Measurements from ENCODE around the gene GALNT9. TPM values are rescaled to one million over a fixed set of nuclear protein-coding genes. Genes with fewer than 3 reads are reported as not detected.

The GALNT9 gene
- total and polyA plus RNA-seq, 3 experiments from 2014 or later, result 0.18 TPM; not detected in 2

GRCh38 chr12:132316497-132317232 lies 12.7 kb downstream of the GALNT9 start:
- Mint-ChIP-seq H3K36me3 (peaks cover 0 to 1% (median 0%) of the 10 kb centered on the region in 3 donors), H3K27ac (no peak overlapping the region), H3K9me3 (peaks cover 0 to 6% (median 5%) of the 10 kb centered on the region in 5 donors), H3K4me3 (no peak overlapping the region), H3K4me1 (no peaks in the 10 kb centered on the region), H3K27me3 (peaks cover 2 to 14% of the 10 kb centered on the region in 2 donors)
- no peak overlapping the region for H3K27ac ChIP-seq (ENCODE audit: low read depth, low read length)
- CTCF ChIA-PET, result no interaction called here
- no peak overlapping the region for H3K4me3 ChIP-seq (ENCODE audit: low read length)
- DNase-seq, result no peak
- H3K9me3 ChIP-seq (ENCODE audit: low read length), result no peaks in the 10 kb centered on the region
- H3K27me3 ChIP-seq (ENCODE audit: insufficient read depth, low read length, poor library complexity, severe bottlenecking), result no peaks in the 10 kb centered on the region
- no peaks in the 10 kb centered on the region for H3K4me1 ChIP-seq (ENCODE audit: insufficient read depth, low read length)
- H3K36me3 ChIP-seq (ENCODE audit: insufficient read depth, low read length), result no peaks in the 10 kb centered on the region
- POLR2A ChIA-PET, result no interaction called here

- Mint-ChIP-seq H3K9me3 (peaks cover 4 to 10% (median 9%) of the 10 kb centered on the region in 5 donors), H3K27me3 (peaks cover 2 to 14% of the 10 kb centered on the region in 2 donors), H3K4me3 (no peak overlapping the region), H3K36me3 (peaks cover 0 to 1% (median 0%) of the 10 kb centered on the region in 3 donors), H3K27ac (no peak overlapping the region), H3K4me1 (no peaks in the 10 kb centered on the region)
- ChIA-PET POLR2A (no interaction called here), CTCF (no interaction called here)
- Histone ChIP-seq H3K36me3 (ENCODE audit: insufficient read depth, low read length) (no peaks in the 10 kb centered on the region), H3K9me3 (ENCODE audit: low read length) (no peaks in the 10 kb centered on the region), H3K4me3 (ENCODE audit: low read length) (no peak overlapping the region), H3K4me1 (ENCODE audit: insufficient read depth, low read length) (no peaks in the 10 kb centered on the region), H3K27ac (ENCODE audit: low read depth, low read length) (no peak overlapping the region), H3K27me3 (ENCODE audit: insufficient read depth, low read length, poor library complexity, severe bottlenecking) (no peaks in the 10 kb centered on the region)
- no peak for DNase-seq
Observed at GRCh38 chr12:132315951-132316350, 13.4 kb downstream of the GALNT9 start.

GRCh38 chr12:132315507-132315906 lies 13.9 kb downstream of the GALNT9 start:
- Mint-ChIP-seq H3K4me1 (no peaks in the 10 kb centered on the region), H3K4me3 (no peak overlapping the region), H3K9me3 (peaks cover 7 to 11% (median 10%) of the 10 kb centered on the region in 5 donors), H3K27me3 (peaks cover 2 to 14% of the 10 kb centered on the region in 2 donors), H3K36me3 (peaks cover 0 to 1% (median 0%) of the 10 kb centered on the region in 3 donors), H3K27ac (no peak overlapping the region)
- Histone ChIP-seq H3K9me3 (ENCODE audit: low read length) (no peaks in the 10 kb centered on the region), H3K4me3 (ENCODE audit: low read length) (no peak overlapping the region), H3K27me3 (ENCODE audit: insufficient read depth, low read length, poor library complexity, severe bottlenecking) (no peaks in the 10 kb centered on the region), H3K4me1 (ENCODE audit: insufficient read depth, low read length) (no peaks in the 10 kb centered on the region), H3K36me3 (ENCODE audit: insufficient read depth, low read length) (no peaks in the 10 kb centered on the region), H3K27ac (ENCODE audit: low read depth, low read length) (no peak overlapping the region)
- no peak for DNase-seq
- CTCF ChIA-PET, result no interaction called here
- POLR2A ChIA-PET, result no interaction called here

GRCh38 chr12:132314516-132315233 lies 14.7 kb downstream of the GALNT9 start:
- H3K27ac ChIP-seq (ENCODE audit: low read depth, low read length), result no peak overlapping the region
- peaks cover 0 to 1% (median 0%) of the 10 kb centered on the region in 3 donors for H3K36me3 Mint-ChIP-seq
- peaks cover 7 to 11% (median 10%) of the 10 kb centered on the region in 5 donors for H3K9me3 Mint-ChIP-seq
- peaks cover 6 to 13% of the 10 kb centered on the region in 2 donors for H3K27me3 Mint-ChIP-seq
- H3K4me1 ChIP-seq (ENCODE audit: insufficient read depth, low read length), result no peaks in the 10 kb centered on the region
- DNase-seq, result no peak
- no peaks in the 10 kb centered on the region for H3K4me1 Mint-ChIP-seq
- no peak overlapping the region for H3K27ac Mint-ChIP-seq
- H3K27me3 ChIP-seq (ENCODE audit: insufficient read depth, low read length, poor library complexity, severe bottlenecking), result no peaks in the 10 kb centered on the region
- no peak overlapping the region for H3K4me3 Mint-ChIP-seq
- CTCF ChIA-PET, result no interaction called here
- POLR2A ChIA-PET, result no interaction called here
- no peak overlapping the region for H3K4me3 ChIP-seq (ENCODE audit: low read length)
- no peaks in the 10 kb centered on the region for H3K9me3 ChIP-seq (ENCODE audit: low read length)
- no peaks in the 10 kb centered on the region for H3K36me3 ChIP-seq (ENCODE audit: insufficient read depth, low read length)

GRCh38 chr12:132314035-132314434 lies 15.4 kb downstream of the GALNT9 start:
- CTCF ChIA-PET, result no interaction called here
- Mint-ChIP-seq H3K27me3 (peaks cover 6 to 10% of the 10 kb centered on the region in 2 donors), H3K36me3 (peaks cover 0 to 1% (median 0%) of the 10 kb centered on the region in 3 donors), H3K27ac (no peak overlapping the region), H3K9me3 (peaks cover 7 to 13% (median 10%) of the 10 kb centered on the region in 5 donors), H3K4me1 (no peaks in the 10 kb centered on the region), H3K4me3 (no peak overlapping the region)
- POLR2A ChIA-PET, result no interaction called here
- Histone ChIP-seq H3K27ac (ENCODE audit: low read depth, low read length) (no peak overlapping the region), H3K27me3 (ENCODE audit: insufficient read depth, low read length, poor library complexity, severe bottlenecking) (no peaks in the 10 kb centered on the region), H3K4me3 (ENCODE audit: low read length) (no peak overlapping the region), H3K36me3 (ENCODE audit: insufficient read depth, low read length) (no peaks in the 10 kb centered on the region), H3K4me1 (ENCODE audit: insufficient read depth, low read length) (no peaks in the 10 kb centered on the region), H3K9me3 (ENCODE audit: low read length) (no peaks in the 10 kb centered on the region)
- no peak for DNase-seq

- no peaks in the 10 kb centered on the region for H3K4me1 Mint-ChIP-seq
- H3K27ac ChIP-seq (ENCODE audit: low read depth, low read length), result no peak overlapping the region
- peaks cover 6 to 10% of the 10 kb centered on the region in 2 donors for H3K27me3 Mint-ChIP-seq
- H3K4me1 ChIP-seq (ENCODE audit: insufficient read depth, low read length), result no peaks in the 10 kb centered on the region
- no peak overlapping the region for H3K4me3 ChIP-seq (ENCODE audit: low read length)
- POLR2A ChIA-PET, result no interaction called here
- H3K9me3 ChIP-seq (ENCODE audit: low read length), result no peaks in the 10 kb centered on the region
- no peak for DNase-seq
- no peak overlapping the region for H3K4me3 Mint-ChIP-seq
- CTCF ChIA-PET, result no interaction called here
- H3K36me3 ChIP-seq (ENCODE audit: insufficient read depth, low read length), result no peaks in the 10 kb centered on the region
- no peaks in the 10 kb centered on the region for H3K27me3 ChIP-seq (ENCODE audit: insufficient read depth, low read length, poor library complexity, severe bottlenecking)
- H3K36me3 Mint-ChIP-seq, result peaks cover 0 to 1% (median 0%) of the 10 kb centered on the region in 3 donors
- H3K27ac Mint-ChIP-seq, result no peak overlapping the region
- H3K9me3 Mint-ChIP-seq, result peaks cover 7 to 13% (median 10%) of the 10 kb centered on the region in 5 donors
Observed at GRCh38 chr12:132313182-132313581, 16.2 kb downstream of the GALNT9 start.

GRCh38 chr12:132312516-132312915 lies 16.9 kb downstream of the GALNT9 start:
- H3K4me1 ChIP-seq (ENCODE audit: insufficient read depth, low read length), result no peaks in the 10 kb centered on the region
- no peaks in the 10 kb centered on the region for H3K27me3 ChIP-seq (ENCODE audit: insufficient read depth, low read length, poor library complexity, severe bottlenecking)
- Mint-ChIP-seq H3K9me3 (peaks cover 7 to 13% (median 10%) of the 10 kb centered on the region in 5 donors), H3K4me1 (no peaks in the 10 kb centered on the region), H3K4me3 (no peak overlapping the region), H3K36me3 (peaks cover 0 to 1% (median 0%) of the 10 kb centered on the region in 3 donors), H3K27me3 (peaks cover 6 to 14% of the 10 kb centered on the region in 2 donors), H3K27ac (no peak overlapping the region)
- no peaks in the 10 kb centered on the region for H3K9me3 ChIP-seq (ENCODE audit: low read length)
- CTCF ChIA-PET, result no interaction called here
- POLR2A ChIA-PET, result no interaction called here
- H3K36me3 ChIP-seq (ENCODE audit: insufficient read depth, low read length), result no peaks in the 10 kb centered on the region
- no peak overlapping the region for H3K27ac ChIP-seq (ENCODE audit: low read depth, low read length)
- no peak for DNase-seq
- no peak overlapping the region for H3K4me3 ChIP-seq (ENCODE audit: low read length)

- Histone ChIP-seq H3K4me3 (ENCODE audit: low read length) (no peak overlapping the region), H3K36me3 (ENCODE audit: insufficient read depth, low read length) (no peaks in the 10 kb centered on the region), H3K27ac (ENCODE audit: low read depth, low read length) (no peak overlapping the region), H3K4me1 (ENCODE audit: insufficient read depth, low read length) (no peaks in the 10 kb centered on the region), H3K27me3 (ENCODE audit: insufficient read depth, low read length, poor library complexity, severe bottlenecking) (no peaks in the 10 kb centered on the region), H3K9me3 (ENCODE audit: low read length) (no peaks in the 10 kb centered on the region)
- Mint-ChIP-seq H3K36me3 (peaks cover 0 to 1% (median 0%) of the 10 kb centered on the region in 3 donors), H3K4me3 (no peak overlapping the region), H3K4me1 (no peaks in the 10 kb centered on the region), H3K27ac (no peak overlapping the region), H3K9me3 (peaks cover 7 to 13% (median 10%) of the 10 kb centered on the region in 5 donors), H3K27me3 (peaks cover 3 to 9% of the 10 kb centered on the region in 2 donors)
- no peak for DNase-seq
- CTCF ChIA-PET, result no interaction called here
- POLR2A ChIA-PET, result no interaction called here
Observed at GRCh38 chr12:132311201-132311915, 18.0 kb downstream of the GALNT9 start.
